ENCODE results near the gene CERK.

The CERK gene

GRCh38 chr22:46699091-46699490, 39.0 kb downstream of the CERK start:
- DNase-seq (ENCODE audit: low read depth in 2 of 2), result no peak

GRCh38 chr22:46697811-46698515, 40.1 kb downstream of the CERK start:
- no peak for DNase-seq (ENCODE audit: low read depth in 2 of 2)

- no peak for DNase-seq (ENCODE audit: low read depth in 2 of 2)
Observed at GRCh38 chr22:46696614-46697013, 41.4 kb downstream of the CERK start.

GRCh38 chr22:46696229-46696518, 41.9 kb downstream of the CERK start:
- DNase-seq (ENCODE audit: low read depth in 2 of 2), result no peak

- DNase-seq (ENCODE audit: low read depth in 2 of 2), result no peak
Observed at GRCh38 chr22:46695346-46696228, 42.5 kb downstream of the CERK start.

GRCh38 chr22:46694416-46695170, 43.5 kb downstream of the CERK start:
- DNase-seq (ENCODE audit: low read depth in 2 of 2), result no peak

GRCh38 chr22:46693634-46694415, 44.2 kb downstream of the CERK start:
- DNase-seq (ENCODE audit: low read depth in 2 of 2), result no peak

GRCh38 chr22:46691571-46691970, 46.5 kb downstream of the CERK start:
- DNase-seq (ENCODE audit: low read depth in 2 of 2), result no peak

- no peak for DNase-seq (ENCODE audit: low read depth in 2 of 2)
Observed at GRCh38 chr22:46690146-46690545, 47.9 kb downstream of the CERK start.

- no peak for DNase-seq (ENCODE audit: low read depth in 2 of 2)
Observed at GRCh38 chr22:46688949-46689348, 49.1 kb downstream of the CERK start.

- DNase-seq (ENCODE audit: low read depth in 2 of 2), result no peak
Observed at GRCh38 chr22:46687460-46687859, 50.6 kb downstream of the CERK start.

- no peak for DNase-seq (ENCODE audit: low read depth in 2 of 2)
Observed at GRCh38 chr22:46687048-46687444, 51.0 kb downstream of the CERK start.

- DNase-seq (ENCODE audit: low read depth in 2 of 2), result no peak
Observed at GRCh38 chr22:46686221-46687047, 51.6 kb downstream of the CERK start.

- no peak for DNase-seq (ENCODE audit: low read depth in 2 of 2)
Observed at GRCh38 chr22:46684706-46685105, 53.3 kb downstream of the CERK start.

- DNase-seq (ENCODE audit: low read depth in 2 of 2), result no peak
Observed at GRCh38 chr22:46682011-46682731, 55.9 kb downstream of the CERK start.

- no peak for DNase-seq (ENCODE audit: low read depth in 2 of 2)
Observed at GRCh38 chr22:46681010-46681409, 57.0 kb downstream of the CERK start.

- no peak for DNase-seq (ENCODE audit: low read depth in 2 of 2)
Observed at GRCh38 chr22:46679706-46680269, 58.3 kb downstream of the CERK start.

- no peak for DNase-seq (ENCODE audit: low read depth in 2 of 2)
Observed at GRCh38 chr22:46678785-46679700, 59.0 kb downstream of the CERK start.
